B cell (primary cell): Measurements from ENCODE around the gene GUCD1. TPM values are rescaled to one million over a fixed set of nuclear protein-coding genes. Genes with fewer than 3 reads are reported as not detected.

Experiments
- ATAC-seq: fragments of 200-7000 bp; cut with Tn5 transposase; one replicate; pipeline ENCODE4 v1.10.0; 2021; ENCODE audit warnings: low read depth, mild to moderate bottlenecking, moderate number of reproducible peaks, moderate library complexity
- CTCF ChIA-PET: fragments of 350-600 bp; sonication (Branson Sonifier 250); formaldehyde crosslinking; loops from one replicate; lab custom pipeline; 2021; ENCODE audit warnings: antibody characterized with exemption, inconsistent platforms; lab: Charles Lee
- POLR2A ChIA-PET: fragments of 350-600 bp; sonication (Branson Sonifier 250); formaldehyde crosslinking; loops from one replicate; lab custom pipeline; 2021; ENCODE audit warnings: antibody characterized with exemption; lab: Charles Lee
- DNase-seq: peaks from one replicate; pipeline ENCODE4 v3.0.0; 2013
- H2AFZ ChIP-seq: 2 replicates; pipeline ENCODE4 v1.6.1; 2012; ENCODE audit warnings: mild to moderate bottlenecking, low read depth, low read length; ENCODE audit not compliant: insufficient read depth, poor library complexity, severe bottlenecking
- H3K27ac ChIP-seq, 2 donors: 1 replicate in 1 of 2; 2 replicates in 1 of 2; pipeline ENCODE4 v1.5.1; 2012 to 2013; ENCODE audit warnings: low read length in 2 of 2, mild to moderate bottlenecking in 2 of 2, moderate library complexity in 1 of 2
- H3K27me3 ChIP-seq, 4 experiments: fragments of 200-600 bp in 1 of 4; sonication (generic) in 1 of 4; replicated peaks in 1 of 4; 1 replicate in 2 of 4; 2 replicates in 2 of 4; pipeline versions ENCODE4 v1.6.1 to v1.7.0; 2013 to 2016; ENCODE audit warnings: low read length in 3 of 4, mild to moderate bottlenecking in 2 of 4, mixed read lengths in 1 of 4, moderate library complexity in 1 of 4; ENCODE audit not compliant: insufficient read depth in 4 of 4, control insufficient read depth in 3 of 4; ENCODE audit errors: control extremely low read depth in 1 of 4
- H3K36me3 ChIP-seq, 2 experiments: replicated peaks in 1 of 2; 1 replicate in 1 of 2; 2 replicates in 1 of 2; pipeline versions ENCODE4 v1.6.1 to v1.7.1; 2013; ENCODE audit warnings: low read length in 1 of 2; ENCODE audit not compliant: insufficient read depth in 2 of 2, control insufficient read depth in 1 of 2; ENCODE audit errors: control extremely low read depth in 1 of 2, extremely low read depth in 1 of 2
- H3K4me1 ChIP-seq, 2 donors: fragments of 200-600 bp in 1 of 2; sonication (generic) in 1 of 2; 1 replicate in 1 of 2; 2 replicates in 1 of 2; pipeline versions ENCODE4 v1.5.1 to v1.6.1; 2013 to 2017; ENCODE audit warnings: low read length in 2 of 2; ENCODE audit not compliant: control insufficient read depth in 2 of 2, insufficient read depth in 2 of 2
- H3K4me2 ChIP-seq: replicated peaks from 2 replicates; pipeline ENCODE3; 2012; ENCODE audit warnings: mild to moderate bottlenecking, low read depth, low read length; ENCODE audit not compliant: poor library complexity, severe bottlenecking
- H3K4me3 ChIP-seq, 5 experiments: fragments of 200-600 bp in 1 of 5; sonication (generic) in 1 of 5; 1 replicate in 3 of 5; 2 replicates in 2 of 5; pipeline versions ENCODE4 v1.5.1 to v1.7.0; 2011 to 2016; ENCODE audit warnings: low read length in 4 of 5, mild to moderate bottlenecking in 4 of 5, low read depth in 2 of 5, control low read depth in 1 of 5, moderate library complexity in 1 of 5; ENCODE audit not compliant: insufficient read depth in 1 of 5; ENCODE audit errors: control extremely low read depth in 1 of 5, extremely low read depth in 1 of 5
- H3K79me2 ChIP-seq: fragments of 200-600 bp; sonication (generic); one replicate; pipeline ENCODE4 v1.6.0; 2016; ENCODE audit warnings: low read length; ENCODE audit not compliant: control insufficient read depth, insufficient read depth
- H3K9ac ChIP-seq: fragments of 200-600 bp; sonication (generic); 2 replicates; pipeline ENCODE4 v1.6.1; 2017; ENCODE audit warnings: mild to moderate bottlenecking, low read length, moderate library complexity
- H3K9me3 ChIP-seq, 3 donors: one replicate each; pipeline versions ENCODE4 v1.6.1 to v1.7.1; 2013; ENCODE audit warnings: low read length in 2 of 3; ENCODE audit not compliant: control insufficient read depth in 2 of 3, insufficient read depth in 1 of 3; ENCODE audit errors: control extremely low read depth in 1 of 3
- H4K20me1 ChIP-seq: 2 replicates; pipeline ENCODE4 v1.6.0; 2012; ENCODE audit warnings: mild to moderate bottlenecking, low read length; ENCODE audit not compliant: insufficient read depth, control insufficient read depth, poor library complexity, severe bottlenecking
- H3K27ac Mint-ChIP-seq: one replicate; pipeline ENCODE4 v1.8.0; 2021; ENCODE audit warnings: mixed read lengths
- H3K27me3 Mint-ChIP-seq: one replicate; pipeline ENCODE4 v1.8.0; 2021; ENCODE audit warnings: mixed read lengths
- H3K4me1 Mint-ChIP-seq: one replicate; pipeline ENCODE4 v1.8.0; 2021; ENCODE audit warnings: mixed read lengths
- H3K4me3 Mint-ChIP-seq: one replicate; pipeline ENCODE4 v1.8.0; 2021; ENCODE audit warnings: mixed read lengths
- H3K9me3 Mint-ChIP-seq: one replicate; pipeline ENCODE4 v1.8.0; 2022; ENCODE audit warnings: mixed read lengths; ENCODE audit not compliant: insufficient read depth
- EZH2 ChIP-seq: IDR thresholded peaks from 2 replicates; pipeline ENCODE4 v1.6.1; 2012; ENCODE audit warnings: borderline replicate concordance, low read depth, mild to moderate bottlenecking, moderate library complexity, low read length; ENCODE audit not compliant: insufficient read depth, poor library complexity, severe bottlenecking
- WGBS: methylation state at CpG from one replicate; pipeline ENCODE4 v1.1.5; 2013; ENCODE audit warnings: missing lambda C conversion rate; ENCODE audit not compliant: insufficient coverage; 5-methylcytosine and 5-hydroxymethylcytosine counted together
- intact Hi-C: fragments of 100-400 bp; cut with micrococcal nuclease; formaldehyde crosslinking; loops from one replicate; pipeline ENCODE4 v1.10.0; 2022
- polyA plus RNA-seq: library from polyadenylated mRNA; depleted of rRNA; stranded (reverse); fragments of >200 nt; gene quantifications from 2 replicates; pipeline ENCODE4 v1.2.3, GENCODE V29; 2012
- total RNA-seq, 2 donors: library from RNA; stranded (reverse); fragments of 120-200 nt in 1 of 2; gene quantifications; 1 replicate in 1 of 2; 2 replicates in 1 of 2; pipeline versions ENCODE4 v1.2.3 to v1.2.4, GENCODE V29; 2013 to 2022
- TF ChIP-seq, protein P1 (sequence below): fragments of 200-600 bp; IDR thresholded peaks from one replicate; pipeline ENCODE4 v1.8.0; 2022; ENCODE audit warnings: antibody characterized with exemption, mild to moderate bottlenecking

The GUCD1 gene
- total and polyA plus RNA-seq, 2 donors (not counting 1 experiment from before 2014, with no cell fraction given), result 257 to 378 TPM

- WGBS, result 90% methylated on average over 10 of the region's 10 CpGs
- ATAC-seq (no peak), DNase-seq (no peak)
- Mint-ChIP-seq H3K27me3 (no peaks in the 10 kb centered on the region), H3K27ac (no peak overlapping the region), H3K4me3 (no peak overlapping the region), H3K9me3 (no peaks in the 10 kb centered on the region), H3K4me1 (no peaks in the 10 kb centered on the region)
- POLR2A ChIA-PET, result no interaction called here
- H3K4me2 ChIP-seq, result no peak overlapping the region
- H3K79me2 ChIP-seq, result no peaks in the 10 kb centered on the region
- no peaks in the 10 kb centered on the region for H4K20me1 ChIP-seq
- no peak overlapping the region for H3K9ac ChIP-seq
- H3K4me1 ChIP-seq, result peaks cover 0 to 3% of the 10 kb centered on the region in 2 donors
- intact Hi-C loops, result no loop called here
- H2AFZ ChIP-seq, result no peak overlapping the region
- no peak overlapping the region for H3K27ac ChIP-seq
- H3K36me3 ChIP-seq, result no peaks in the 10 kb centered on the region
- CTCF ChIA-PET, result no interaction called here
- no peaks in the 10 kb centered on the region for H3K27me3 ChIP-seq
- no peaks in the 10 kb centered on the region for H3K9me3 ChIP-seq
- H3K4me3 ChIP-seq, result no peak overlapping the region
- TF ChIP-seq, protein P1, sequence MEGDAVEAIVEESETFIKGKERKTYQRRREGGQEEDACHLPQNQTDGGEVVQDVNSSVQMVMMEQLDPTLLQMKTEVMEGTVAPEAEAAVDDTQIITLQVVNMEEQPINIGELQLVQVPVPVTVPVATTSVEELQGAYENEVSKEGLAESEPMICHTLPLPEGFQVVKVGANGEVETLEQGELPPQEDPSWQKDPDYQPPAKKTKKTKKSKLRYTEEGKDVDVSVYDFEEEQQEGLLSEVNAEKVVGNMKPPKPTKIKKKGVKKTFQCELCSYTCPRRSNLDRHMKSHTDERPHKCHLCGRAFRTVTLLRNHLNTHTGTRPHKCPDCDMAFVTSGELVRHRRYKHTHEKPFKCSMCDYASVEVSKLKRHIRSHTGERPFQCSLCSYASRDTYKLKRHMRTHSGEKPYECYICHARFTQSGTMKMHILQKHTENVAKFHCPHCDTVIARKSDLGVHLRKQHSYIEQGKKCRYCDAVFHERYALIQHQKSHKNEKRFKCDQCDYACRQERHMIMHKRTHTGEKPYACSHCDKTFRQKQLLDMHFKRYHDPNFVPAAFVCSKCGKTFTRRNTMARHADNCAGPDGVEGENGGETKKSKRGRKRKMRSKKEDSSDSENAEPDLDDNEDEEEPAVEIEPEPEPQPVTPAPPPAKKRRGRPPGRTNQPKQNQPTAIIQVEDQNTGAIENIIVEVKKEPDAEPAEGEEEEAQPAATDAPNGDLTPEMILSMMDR, result no peak
- no peak for TF ChIP-seq EZH2
These were observed 30.0 kb upstream of the GUCD1 start for GRCh38 chr22:24584871-24585411.

DNA sequence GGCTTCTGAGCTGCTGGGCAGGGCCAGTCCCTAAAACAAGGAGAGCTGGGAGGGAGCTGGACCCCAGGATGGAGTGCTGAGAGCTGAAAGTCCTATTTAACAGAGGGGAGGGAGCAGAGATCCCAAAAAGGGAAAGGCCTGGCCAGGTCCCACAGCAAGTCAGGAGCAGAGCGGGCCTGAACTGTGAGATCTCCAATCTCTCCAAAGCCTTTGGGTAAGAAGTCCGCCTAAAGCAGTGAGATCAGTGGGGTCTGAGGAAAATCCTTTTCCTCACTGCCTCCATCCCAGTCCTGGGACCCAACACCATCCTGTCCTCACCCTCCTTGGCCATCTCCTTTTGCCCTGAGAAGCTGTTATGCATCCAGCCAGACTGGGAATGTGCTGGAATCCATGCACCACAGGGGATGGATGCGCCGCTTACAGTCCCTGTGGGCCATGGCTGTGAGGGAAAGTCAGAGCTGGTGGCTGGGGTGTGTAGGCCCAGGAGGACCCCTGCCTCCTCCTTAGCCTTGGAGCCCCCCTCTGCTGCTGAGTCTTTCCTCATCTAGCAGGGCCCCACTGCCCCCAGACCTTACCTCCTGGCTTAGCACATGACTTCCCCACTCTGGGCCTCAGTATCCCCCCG is 29.3 kb upstream of the GUCD1 start:
- no peaks in the 10 kb centered on the region for H3K27me3 ChIP-seq
- ChIA-PET POLR2A (no interaction called here), CTCF (no interaction called here)
- no peaks in the 10 kb centered on the region for H3K36me3 ChIP-seq
- no peaks in the 10 kb centered on the region for H3K9me3 ChIP-seq
- H3K9ac ChIP-seq, result no peak overlapping the region
- no peak overlapping the region for H3K4me3 ChIP-seq
- Mint-ChIP-seq H3K4me3 (no peak overlapping the region), H3K27ac (no peak overlapping the region), H3K27me3 (no peaks in the 10 kb centered on the region), H3K9me3 (no peaks in the 10 kb centered on the region), H3K4me1 (no peaks in the 10 kb centered on the region)
- H3K4me2 ChIP-seq, result no peak overlapping the region
- H3K27ac ChIP-seq, result no peak overlapping the region
- ATAC-seq, result no peak
- intact Hi-C loops, result no loop called here
- TF ChIP-seq EZH2, result no peak
- TF ChIP-seq, protein P1, result no peak
- DNase-seq, result no peak
- no peaks in the 10 kb centered on the region for H4K20me1 ChIP-seq
- no peaks in the 10 kb centered on the region for H3K79me2 ChIP-seq
- peaks cover 0 to 3% of the 10 kb centered on the region in 2 donors for H3K4me1 ChIP-seq
- WGBS, result 100% methylated on average over 2 of the region's 5 CpGs
- no peak overlapping the region for H2AFZ ChIP-seq
